Body of pancreas (tissue), 4 donors: Measurements from ENCODE around the gene UBA7.

Source experiments
- POLR2A ChIP-seq, 3 donors: fragments of 450-650 bp; IDR thresholded peaks; one replicate each; pipeline ENCODE4 v1.6.1; 2016; ENCODE audit warnings: antibody characterized with exemption in 3 of 3, mild to moderate bottlenecking in 2 of 3
- TF ChIP-seq, protein P1 (sequence below), 7 experiments: fragments of 450-650 bp in 4 of 7; fragments of 200-600 bp in 3 of 7; sonication (generic) in 3 of 7; IDR thresholded peaks; one replicate each; pipeline ENCODE4 v1.5.1; 2016 to 2019; ENCODE audit warnings: antibody characterized with exemption in 7 of 7

DNA sequence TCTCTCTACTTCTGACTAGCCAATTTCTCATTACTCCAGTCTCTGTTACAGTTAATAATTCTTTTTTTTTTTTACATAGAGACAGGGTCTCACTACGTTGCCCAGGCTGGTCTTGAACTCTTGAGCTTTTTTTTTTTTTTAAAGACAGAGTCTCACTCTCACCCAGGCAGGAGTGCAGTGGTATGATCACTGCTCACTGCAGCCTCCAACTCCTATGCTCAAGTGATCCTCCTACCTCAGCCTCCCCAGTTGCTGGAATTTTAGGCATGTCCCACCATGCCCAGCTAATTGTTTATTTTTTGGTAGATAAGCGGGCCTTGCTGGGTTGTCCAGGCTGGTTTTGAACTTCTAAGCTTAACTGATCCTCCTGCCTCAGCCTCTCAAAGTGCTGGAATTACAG is 41.0 kb downstream of the UBA7 start:
- TF ChIP-seq POLR2A (IDR thresholded peaks at IDR 0.05): no peak
- TF ChIP-seq, protein P1, sequence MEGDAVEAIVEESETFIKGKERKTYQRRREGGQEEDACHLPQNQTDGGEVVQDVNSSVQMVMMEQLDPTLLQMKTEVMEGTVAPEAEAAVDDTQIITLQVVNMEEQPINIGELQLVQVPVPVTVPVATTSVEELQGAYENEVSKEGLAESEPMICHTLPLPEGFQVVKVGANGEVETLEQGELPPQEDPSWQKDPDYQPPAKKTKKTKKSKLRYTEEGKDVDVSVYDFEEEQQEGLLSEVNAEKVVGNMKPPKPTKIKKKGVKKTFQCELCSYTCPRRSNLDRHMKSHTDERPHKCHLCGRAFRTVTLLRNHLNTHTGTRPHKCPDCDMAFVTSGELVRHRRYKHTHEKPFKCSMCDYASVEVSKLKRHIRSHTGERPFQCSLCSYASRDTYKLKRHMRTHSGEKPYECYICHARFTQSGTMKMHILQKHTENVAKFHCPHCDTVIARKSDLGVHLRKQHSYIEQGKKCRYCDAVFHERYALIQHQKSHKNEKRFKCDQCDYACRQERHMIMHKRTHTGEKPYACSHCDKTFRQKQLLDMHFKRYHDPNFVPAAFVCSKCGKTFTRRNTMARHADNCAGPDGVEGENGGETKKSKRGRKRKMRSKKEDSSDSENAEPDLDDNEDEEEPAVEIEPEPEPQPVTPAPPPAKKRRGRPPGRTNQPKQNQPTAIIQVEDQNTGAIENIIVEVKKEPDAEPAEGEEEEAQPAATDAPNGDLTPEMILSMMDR (IDR thresholded peaks at IDR 0.05): no peak
